Mononuclear cell (primary cell): Measurements from ENCODE around the gene CLEC19A. TPM values are rescaled to one million over a fixed set of nuclear protein-coding genes. Genes with fewer than 3 reads are reported as not detected.

Experiments used
- H3K27me3 ChIP-seq: 2 replicates; pipeline ENCODE4 v1.6.0; 2011; ENCODE audit warnings: low read length, control low read depth; ENCODE audit not compliant: insufficient read depth
- H3K4me1 ChIP-seq: 2 replicates; pipeline ENCODE4 v1.5.1; 2011; ENCODE audit warnings: mild to moderate bottlenecking, low read length, control low read depth; ENCODE audit not compliant: insufficient read depth
- H3K4me3 ChIP-seq: 2 replicates; pipeline ENCODE4 v1.5.1; 2011; ENCODE audit warnings: mild to moderate bottlenecking, low read length, moderate library complexity
- H3K9me3 ChIP-seq: 2 replicates; pipeline ENCODE4 v1.5.1; 2011; ENCODE audit warnings: low read depth, mild to moderate bottlenecking, control low read depth, low read length
- total RNA-seq: library from RNA; depleted of rRNA; stranded (reverse); fragments of >200 nt; gene quantifications from one replicate; pipeline ENCODE4 v1.2.3, GENCODE V29; 2012

Gene CLEC19A
- total RNA-seq, 1 donor, result not detected

GRCh38 chr16:19330841-19331397 lies 45.4 kb downstream of the CLEC19A start:
- Histone ChIP-seq H3K4me3 (no peak overlapping the region), H3K9me3 (no peaks in the 10 kb centered on the region), H3K4me1 (no peaks in the 10 kb centered on the region), H3K27me3 (no peaks in the 10 kb centered on the region)

GRCh38 chr16:19331794-19332193 lies 46.3 kb downstream of the CLEC19A start:
- Histone ChIP-seq H3K4me1 (no peaks in the 10 kb centered on the region), H3K27me3 (no peaks in the 10 kb centered on the region), H3K9me3 (no peaks in the 10 kb centered on the region)

GRCh38 chr16:19338335-19338734 lies 52.8 kb downstream of the CLEC19A start:
- Histone ChIP-seq H3K4me3 (no peak overlapping the region), H3K4me1 (no peaks in the 10 kb centered on the region), H3K9me3 (no peaks in the 10 kb centered on the region), H3K27me3 (no peaks in the 10 kb centered on the region)

More at GRCh38 chr16:19331794-19332193, 46.3 kb downstream of the CLEC19A start:
- H3K4me3 ChIP-seq, result no peak overlapping the region

GRCh38 chr16:19344224-19344801 lies 58.8 kb downstream of the CLEC19A start:
- Histone ChIP-seq H3K9me3 (no peaks in the 10 kb centered on the region), H3K4me3 (no peak overlapping the region), H3K27me3 (peaks cover 4% of the 10 kb centered on the region), H3K4me1 (no peaks in the 10 kb centered on the region)

- no peaks in the 10 kb centered on the region for H3K4me1 ChIP-seq
- H3K27me3 ChIP-seq, result peaks cover 4% of the 10 kb centered on the region
- no peaks in the 10 kb centered on the region for H3K9me3 ChIP-seq
- no peak overlapping the region for H3K4me3 ChIP-seq
Observed at GRCh38 chr16:19344980-19345379, 59.4 kb downstream of the CLEC19A start.

DNA sequence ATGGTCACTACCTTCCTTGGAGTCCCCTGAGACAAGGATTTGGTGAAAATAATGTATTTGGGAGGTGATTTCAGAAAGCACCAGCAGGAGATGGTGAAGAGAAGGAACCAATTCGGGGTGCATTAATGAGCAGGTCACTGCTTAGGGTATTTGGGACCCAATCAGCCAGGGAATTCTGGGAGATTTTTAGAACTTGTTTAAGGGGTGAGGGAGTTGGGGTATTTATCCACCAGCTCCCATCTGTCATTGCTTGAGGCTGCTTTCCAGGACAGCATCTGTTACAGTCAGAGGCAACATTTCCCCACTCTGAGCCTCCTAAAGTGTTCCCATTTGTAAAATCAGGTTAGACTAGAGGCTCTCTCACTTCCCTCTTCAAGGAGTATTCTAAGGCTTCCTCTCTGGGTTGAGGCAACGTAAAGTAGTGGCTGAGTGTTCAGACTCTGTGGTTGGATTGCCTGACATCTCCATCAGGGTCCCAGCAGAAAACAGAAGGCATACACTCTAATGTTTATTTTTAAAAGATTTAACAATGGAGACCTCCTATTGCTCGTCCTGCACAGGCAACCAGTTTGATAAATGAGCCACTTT lies 60.9 kb downstream of the CLEC19A start:
- no peak overlapping the region for H3K4me3 ChIP-seq
- H3K27me3 ChIP-seq, result peaks cover 4% of the 10 kb centered on the region
- no peaks in the 10 kb centered on the region for H3K9me3 ChIP-seq
- H3K4me1 ChIP-seq, result no peaks in the 10 kb centered on the region

DNA sequence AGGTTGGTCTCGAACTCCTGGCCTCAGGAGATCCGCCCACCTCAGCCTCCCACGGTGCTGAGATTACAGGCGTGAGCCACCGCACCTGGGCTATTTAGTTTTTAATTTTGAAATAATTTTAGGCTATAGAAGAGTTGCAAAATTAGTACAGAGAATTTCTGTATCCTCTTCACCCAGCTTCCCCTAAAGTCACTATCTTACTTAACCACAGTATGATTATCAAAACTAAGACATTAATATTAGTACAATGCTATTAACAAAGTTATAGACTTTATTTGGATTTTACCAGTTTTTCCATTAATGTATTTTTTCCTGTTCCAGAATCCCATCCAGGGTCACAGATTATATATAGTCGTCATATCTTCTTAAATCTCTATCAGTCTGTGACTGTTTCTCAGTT lies 62.6 kb downstream of the CLEC19A start:
- Histone ChIP-seq H3K9me3 (no peaks in the 10 kb centered on the region), H3K27me3 (peaks cover 4% of the 10 kb centered on the region), H3K4me1 (no peaks in the 10 kb centered on the region), H3K4me3 (no peak overlapping the region)

GRCh38 chr16:19348578-19349315 lies 63.2 kb downstream of the CLEC19A start:
- H3K9me3 ChIP-seq, result no peaks in the 10 kb centered on the region
- no peaks in the 10 kb centered on the region for H3K4me1 ChIP-seq
- H3K4me3 ChIP-seq, result no peak overlapping the region
- peaks cover 4% of the 10 kb centered on the region for H3K27me3 ChIP-seq

DNA sequence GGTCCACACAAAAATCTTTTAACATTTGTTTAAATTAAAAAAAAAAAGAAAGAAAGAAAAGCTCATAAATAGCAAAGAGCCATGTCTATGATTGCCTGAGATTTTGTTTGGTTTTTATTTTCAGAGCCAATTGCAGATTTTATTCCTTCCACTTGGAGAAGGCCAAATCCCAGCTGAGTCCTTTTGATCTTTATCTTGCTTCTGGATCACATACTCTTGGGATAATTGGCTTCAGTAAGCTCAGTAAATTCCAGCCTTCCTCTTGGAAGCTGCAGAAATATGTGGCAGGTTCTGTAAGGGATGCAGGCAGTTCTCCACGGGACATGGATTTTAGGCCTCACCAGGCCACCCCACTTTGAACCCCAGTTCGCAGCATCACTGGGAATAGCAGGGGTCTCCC lies 68.8 kb downstream of the CLEC19A start:
- H3K4me3 ChIP-seq, result no peak overlapping the region
- no peaks in the 10 kb centered on the region for H3K4me1 ChIP-seq
- H3K9me3 ChIP-seq, result no peaks in the 10 kb centered on the region
- no peaks in the 10 kb centered on the region for H3K27me3 ChIP-seq

DNA sequence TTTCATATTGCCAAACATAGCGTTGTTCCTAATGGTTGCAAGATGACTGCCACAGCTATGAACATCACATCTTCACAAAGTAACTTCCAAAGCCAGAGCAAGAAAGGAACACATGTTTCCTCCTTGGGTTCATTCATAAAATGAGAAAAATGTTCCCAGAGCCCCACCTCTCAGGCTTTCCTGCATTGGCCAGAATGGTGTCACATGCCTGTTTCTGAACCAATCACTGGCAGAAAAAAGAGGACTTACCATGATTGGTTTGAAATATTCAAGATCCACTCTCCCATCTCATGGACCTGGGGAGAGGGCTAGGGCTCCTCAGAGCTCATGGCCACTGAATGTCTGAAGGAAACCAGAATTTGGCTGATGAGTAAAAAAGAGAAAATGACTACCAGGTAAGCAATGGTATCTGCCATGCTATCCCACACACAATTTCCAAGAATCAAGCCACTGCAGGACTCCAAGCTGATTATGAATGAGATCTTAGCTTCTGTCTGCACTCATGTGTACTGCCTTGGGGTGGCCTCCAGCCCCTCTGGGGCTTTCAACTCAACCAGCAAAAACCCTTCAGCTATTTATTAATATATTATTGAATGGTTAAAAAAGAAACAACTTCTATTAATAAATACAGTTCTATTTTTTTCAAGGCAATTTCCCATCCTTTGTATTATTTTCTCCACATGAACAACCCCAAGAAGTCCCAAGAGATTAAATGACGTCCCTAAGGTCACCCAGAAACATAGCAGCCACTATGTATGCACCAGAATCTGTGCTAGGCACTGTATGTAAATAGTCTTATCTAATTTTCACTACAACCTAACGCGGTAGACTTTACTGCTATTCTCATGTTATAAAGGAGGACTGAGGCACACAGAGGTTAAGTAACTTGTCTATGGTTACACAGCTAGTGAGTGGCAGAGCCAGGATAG lies 70.8 kb downstream of the CLEC19A start:
- Histone ChIP-seq H3K4me1 (no peaks in the 10 kb centered on the region), H3K27me3 (no peaks in the 10 kb centered on the region), H3K4me3 (no peak overlapping the region), H3K9me3 (no peaks in the 10 kb centered on the region)

GRCh38 chr16:19359556-19359955 lies 74.0 kb downstream of the CLEC19A start:
- Histone ChIP-seq H3K4me3 (no peak overlapping the region), H3K27me3 (no peaks in the 10 kb centered on the region), H3K9me3 (no peaks in the 10 kb centered on the region), H3K4me1 (no peaks in the 10 kb centered on the region)

Other genes with a start within 250 kb of the CLEC19A start
- gene COQ7, start 218.1 kb upstream of the CLEC19A start, total RNA-seq, result 7.3 TPM
- 2.5 TPM for gene ITPRIPL2, start 171.8 kb upstream of the CLEC19A start, total RNA-seq
- 0.52 TPM for gene SYT17, start 117.5 kb upstream of the CLEC19A start, total RNA-seq
- gene TMC5, start 132.2 kb downstream of the CLEC19A start, total RNA-seq, result 0.10 TPM
- gene GDE1, start 236.4 kb downstream of the CLEC19A start, total RNA-seq, result 53.1 TPM
- gene CCP110, start 238.2 kb downstream of the CLEC19A start, total RNA-seq, result 12.9 TPM